Measurements from ENCODE around the gene DCN. TPM values are rescaled to one million over a fixed set of nuclear protein-coding genes. Genes with fewer than 3 reads are reported as not detected.

DCN gene
- polyA plus RNA-seq, 1 experiment: 4,723 TPM

DNA sequence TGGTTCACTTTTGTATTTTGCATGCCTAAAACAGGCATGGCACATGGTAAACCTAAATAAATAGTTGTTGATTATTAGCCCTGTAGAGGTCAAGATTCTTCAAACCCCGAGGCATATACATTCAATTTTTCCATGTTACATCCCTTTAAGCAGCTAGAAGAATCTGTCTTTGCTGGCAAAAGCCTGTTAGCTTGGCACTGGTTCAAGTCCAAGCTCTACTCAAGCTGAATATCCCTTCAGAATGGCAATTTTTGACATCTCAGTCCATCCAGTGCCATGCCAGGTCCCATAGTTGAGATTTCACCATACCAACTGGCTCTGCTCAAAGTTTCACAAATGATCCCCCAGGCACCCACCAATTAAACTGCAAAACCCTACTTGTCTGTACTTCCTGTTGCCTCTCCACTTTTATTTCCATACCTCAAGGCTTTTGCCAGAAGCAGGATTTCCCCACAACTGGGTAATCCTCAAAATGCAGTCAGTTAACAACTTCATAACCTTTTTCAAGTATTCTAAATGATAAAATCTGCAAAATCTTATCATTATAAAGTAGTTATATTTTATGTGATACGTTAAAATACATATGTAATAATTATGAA is 9.0 kb upstream of the DCN start:
- Histone ChIP-seq H3K9me3 (ENCODE audit: control insufficient read depth, insufficient read depth, low read length) (peaks cover 4% of the 10 kb centered on the region; the same call in 1 of the 2 replicates), H3K27ac (ENCODE audit: low read depth, low read length) (no peak overlapping the region), H3K4me3 (ENCODE audit: low read depth, low read length) (no peak overlapping the region), H3K27me3 (ENCODE audit: control insufficient read depth, insufficient read depth, low read length) (no peaks in the 10 kb centered on the region)
- ChIA-PET CTCF (interaction anchor here (0.7 to 1.1 kb wide), 3 partner anchors 8 to 1929 kb away, joined by 4 to 6 read pairs (median 4); partner anchors contain the start of gene DCN), POLR2A (no interaction called here)
- no peak for DNase-seq (ENCODE audit: low read depth, low spot score)
- TF ChIP-seq, protein P1, sequence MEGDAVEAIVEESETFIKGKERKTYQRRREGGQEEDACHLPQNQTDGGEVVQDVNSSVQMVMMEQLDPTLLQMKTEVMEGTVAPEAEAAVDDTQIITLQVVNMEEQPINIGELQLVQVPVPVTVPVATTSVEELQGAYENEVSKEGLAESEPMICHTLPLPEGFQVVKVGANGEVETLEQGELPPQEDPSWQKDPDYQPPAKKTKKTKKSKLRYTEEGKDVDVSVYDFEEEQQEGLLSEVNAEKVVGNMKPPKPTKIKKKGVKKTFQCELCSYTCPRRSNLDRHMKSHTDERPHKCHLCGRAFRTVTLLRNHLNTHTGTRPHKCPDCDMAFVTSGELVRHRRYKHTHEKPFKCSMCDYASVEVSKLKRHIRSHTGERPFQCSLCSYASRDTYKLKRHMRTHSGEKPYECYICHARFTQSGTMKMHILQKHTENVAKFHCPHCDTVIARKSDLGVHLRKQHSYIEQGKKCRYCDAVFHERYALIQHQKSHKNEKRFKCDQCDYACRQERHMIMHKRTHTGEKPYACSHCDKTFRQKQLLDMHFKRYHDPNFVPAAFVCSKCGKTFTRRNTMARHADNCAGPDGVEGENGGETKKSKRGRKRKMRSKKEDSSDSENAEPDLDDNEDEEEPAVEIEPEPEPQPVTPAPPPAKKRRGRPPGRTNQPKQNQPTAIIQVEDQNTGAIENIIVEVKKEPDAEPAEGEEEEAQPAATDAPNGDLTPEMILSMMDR (IDR thresholded peaks at IDR 0.05; ENCODE audit: low read depth, low read length): no peak

DNA sequence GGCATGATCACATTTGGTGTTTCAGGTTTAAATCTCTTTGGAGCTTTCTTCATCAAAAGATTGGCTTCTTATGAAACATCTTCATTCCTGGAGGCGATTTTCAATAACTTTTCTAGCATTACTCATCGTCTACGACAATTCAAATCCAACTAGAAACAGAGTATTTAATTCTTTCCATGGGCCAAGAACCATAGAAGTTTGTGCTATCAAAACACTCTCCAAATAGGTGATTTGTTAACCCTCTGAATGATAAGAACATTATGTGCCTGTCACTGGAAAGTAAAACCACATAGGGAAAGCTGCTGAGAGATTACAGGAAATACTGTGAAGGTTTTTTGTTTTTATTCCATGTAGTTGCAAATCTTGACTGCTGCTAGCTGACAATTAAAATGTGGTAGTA is 6.9 kb upstream of the DCN start:
- TF ChIP-seq, protein P1 (IDR thresholded peaks at IDR 0.05; ENCODE audit: low read depth, low read length): no peak
- ChIA-PET POLR2A (interaction anchor here (1.7 kb wide), 1 partner anchor 23 kb away, joined by 7 read pairs; no protein-coding TSS in a partner anchor), CTCF (interaction anchor here (1.0 to 2.2 kb wide), 3 partner anchors 12 to 211 kb away, joined by 3 to 12 read pairs (median 6); no protein-coding TSS in a partner anchor)
- no peak for DNase-seq (ENCODE audit: low read depth, low spot score)
- Histone ChIP-seq H3K27ac (ENCODE audit: low read depth, low read length) (no peak overlapping the region), H3K9me3 (ENCODE audit: control insufficient read depth, insufficient read depth, low read length) (no peaks in the 10 kb centered on the region), H3K27me3 (ENCODE audit: control insufficient read depth, insufficient read depth, low read length) (no peaks in the 10 kb centered on the region), H3K4me3 (ENCODE audit: low read depth, low read length) (no peak overlapping the region)

DNA sequence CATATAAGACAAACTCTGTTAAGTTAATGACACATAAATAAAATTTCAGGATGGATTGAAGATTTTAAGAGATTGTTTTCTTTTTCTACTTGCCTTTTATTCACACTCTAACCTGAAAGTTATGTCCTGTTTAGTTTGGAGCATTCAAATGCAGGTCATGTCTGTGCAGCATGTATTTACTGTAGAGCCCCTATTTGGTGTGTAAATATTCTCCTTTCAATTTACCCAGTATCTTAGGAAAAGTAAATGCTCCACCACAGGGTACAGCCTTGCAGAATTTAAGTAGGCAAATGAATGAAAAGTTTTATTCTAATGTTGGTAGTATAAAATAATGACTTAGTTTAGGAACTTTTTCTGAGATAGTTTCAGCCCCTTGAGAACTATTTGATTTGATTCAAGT is 6.2 kb upstream of the DCN start:
- POLR2A ChIA-PET: interaction anchor here (1.7 kb wide), 1 partner anchor 23 kb away, joined by 7 read pairs; no protein-coding TSS in a partner anchor
- TF ChIP-seq, protein P1 (IDR thresholded peaks at IDR 0.05; ENCODE audit: low read depth, low read length): no peak

DNA sequence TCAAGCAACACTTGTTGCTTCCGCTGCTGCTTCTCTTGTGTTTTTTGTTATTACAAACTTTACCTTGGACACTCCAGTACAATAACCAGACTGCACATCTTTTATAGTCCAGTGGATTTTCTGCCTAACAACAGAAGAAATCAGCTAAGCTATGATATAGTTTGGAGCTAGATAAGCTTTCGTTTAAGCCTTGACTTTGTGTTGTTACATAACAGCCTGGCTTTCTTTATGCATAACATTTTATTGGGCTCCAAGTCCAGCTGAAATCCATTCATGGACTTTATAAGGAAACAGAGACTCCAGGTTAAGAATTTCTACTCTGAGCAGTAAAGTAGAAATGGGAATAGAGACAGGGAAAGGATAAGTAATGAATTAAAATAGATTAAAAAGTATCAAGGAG is 3.5 kb upstream of the DCN start:
- ChIA-PET POLR2A (no interaction called here), CTCF (interaction anchor here (1.1 to 1.7 kb wide), 2 partner anchors 9 to 140 kb away, joined by 3 to 6 read pairs; no protein-coding TSS in a partner anchor)

More for the DNA sequence above, 6.2 kb upstream of the DCN start:
- Histone ChIP-seq H3K4me3 (ENCODE audit: low read depth, low read length) (no peak overlapping the region), H3K9me3 (ENCODE audit: control insufficient read depth, insufficient read depth, low read length) (no peaks in the 10 kb centered on the region), H3K27ac (ENCODE audit: low read depth, low read length) (no peak overlapping the region), H3K27me3 (ENCODE audit: control insufficient read depth, insufficient read depth, low read length) (no peaks in the 10 kb centered on the region)
- CTCF ChIA-PET: interaction anchor here (1.0 to 2.2 kb wide), 2 partner anchors 12 to 210 kb away, joined by 6 to 12 read pairs; no protein-coding TSS in a partner anchor
- no peak for DNase-seq (ENCODE audit: low read depth, low spot score)

DNA sequence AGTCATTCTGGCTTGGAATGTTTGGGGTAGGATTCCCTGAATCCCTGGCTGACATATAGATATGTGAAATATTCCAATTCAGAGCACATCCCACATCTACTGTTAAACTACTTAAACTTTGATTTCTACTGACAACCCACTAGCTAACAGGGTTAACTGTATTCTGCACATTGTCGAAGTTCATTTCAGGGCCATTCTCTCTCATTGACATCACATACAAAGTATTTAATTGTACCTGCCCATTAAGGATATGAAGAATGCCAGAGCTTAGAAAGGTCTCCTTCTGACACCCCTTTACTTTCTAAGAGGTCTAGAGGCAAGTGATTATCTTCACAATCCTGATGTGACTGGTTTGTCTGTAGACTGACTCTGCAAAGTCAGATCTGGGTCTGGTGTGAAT is 2.8 kb upstream of the DCN start:
- H3K4me3 ChIP-seq (ENCODE audit: low read depth, low read length): no peak overlapping the region
- H3K27me3 ChIP-seq (ENCODE audit: control insufficient read depth, insufficient read depth, low read length): no peaks in the 10 kb centered on the region
- DNase-seq (ENCODE audit: low read depth, low spot score): no peak
- H3K27ac ChIP-seq (ENCODE audit: low read depth, low read length): no peak overlapping the region
- ChIA-PET POLR2A (no interaction called here), CTCF (interaction anchor here (1.7 kb wide), 1 partner anchor 8 kb away, joined by 6 read pairs; no protein-coding TSS in a partner anchor)
- TF ChIP-seq, protein P1 (IDR thresholded peaks at IDR 0.05; ENCODE audit: low read depth, low read length): no peak
- H3K9me3 ChIP-seq (ENCODE audit: control insufficient read depth, insufficient read depth, low read length): no peaks in the 10 kb centered on the region

More for the DNA sequence above, 3.5 kb upstream of the DCN start:
- H3K4me3 ChIP-seq (ENCODE audit: low read depth, low read length): no peak overlapping the region
- DNase-seq (ENCODE audit: low read depth, low spot score): no peak
- H3K9me3 ChIP-seq (ENCODE audit: control insufficient read depth, insufficient read depth, low read length): no peaks in the 10 kb centered on the region
- no peaks in the 10 kb centered on the region for H3K27me3 ChIP-seq (ENCODE audit: control insufficient read depth, insufficient read depth, low read length)
- TF ChIP-seq, protein P1 (IDR thresholded peaks at IDR 0.05; ENCODE audit: low read depth, low read length): no peak
- H3K27ac ChIP-seq (ENCODE audit: low read depth, low read length): no peak overlapping the region
